HEK293 (cell line): ENCODE data around the gene AFDN.
A peak's percentile ranks its signal among the peaks of the same experiment; 100 is the strongest.

Experiments used
- CTCF ChIA-PET: fragments of 350-600 bp; formaldehyde crosslinking; extraction: SDS; loops from one replicate; lab custom pipeline; 2021; ENCODE audit warnings: antibody characterized with exemption; lab: Yijun Ruan, JAX
- POLR2A ChIA-PET: fragments of 300-600 bp; formaldehyde crosslinking; extraction: SDS; loops from one replicate; lab custom pipeline; 2020; ENCODE audit warnings: antibody characterized with exemption, inconsistent platforms; lab: Yijun Ruan, JAX
- H3K27ac ChIP-seq: fragments of 200-500 bp; sonication (Bioruptor generic); 2 replicates; pipeline ENCODE4 v1.5.1; 2014; ENCODE audit warnings: low read depth, low read length, control low read depth, inconsistent platforms; ENCODE audit errors: extremely low read depth
- H3K36me3 ChIP-seq, 2 experiments: fragments of 200-500 bp in 1 of 2; sonication (Bioruptor generic) in 1 of 2; 1 replicate in 1 of 2; 2 replicates in 1 of 2; pipeline ENCODE4 v1.5.1; 2014 to 2017; ENCODE audit warnings: inconsistent platforms in 2 of 2, low read length in 2 of 2; ENCODE audit not compliant: control insufficient read depth in 2 of 2, insufficient read depth in 1 of 2
- H3K4me1 ChIP-seq: fragments of 200-500 bp; sonication (Bioruptor generic); 2 replicates; pipeline ENCODE4 v1.5.1; 2014; ENCODE audit warnings: mild to moderate bottlenecking, low read length, inconsistent platforms; ENCODE audit not compliant: control insufficient read depth, insufficient read depth
- H3K4me3 ChIP-seq: 2 replicates; pipeline ENCODE4 v1.5.1; 2011; ENCODE audit warnings: low read depth, mild to moderate bottlenecking, control low read depth, low read length, moderate library complexity
- H3K9me3 ChIP-seq: fragments of 200-500 bp; sonication (Bioruptor generic); 2 replicates; pipeline ENCODE4 v1.5.1; 2014; ENCODE audit warnings: low read depth, low read length, inconsistent platforms; ENCODE audit not compliant: control insufficient read depth, insufficient read depth
- RBAK ChIP-seq: fragments of 450-650 bp; formaldehyde crosslinking; IDR thresholded peaks from 2 replicates; pipeline ENCODE4 v1.5.1; 2016; ENCODE audit warnings: missing biosample characterization, missing genetic modification characterization
- SCRT2 ChIP-seq: fragments of 450-650 bp; formaldehyde crosslinking; IDR thresholded peaks from 2 replicates; pipeline ENCODE4 v1.5.1; 2016; ENCODE audit warnings: missing biosample characterization, missing genetic modification characterization
- ZNF133 ChIP-seq: fragments of 450-650 bp; formaldehyde crosslinking; IDR thresholded peaks from 2 replicates; pipeline ENCODE4 v1.5.1; 2016; ENCODE audit warnings: missing biosample characterization, missing genetic modification characterization
- ZNF202 ChIP-seq: fragments of 450-650 bp; formaldehyde crosslinking; IDR thresholded peaks from 2 replicates; pipeline ENCODE4 v1.5.1; 2016; ENCODE audit warnings: missing biosample characterization, missing genetic modification characterization, borderline replicate concordance
- ZNF23 ChIP-seq: fragments of 450-650 bp; formaldehyde crosslinking; IDR thresholded peaks from 2 replicates; pipeline ENCODE4 v1.5.1; 2016; ENCODE audit warnings: missing biosample characterization, missing genetic modification characterization, borderline replicate concordance
- ZNF433 ChIP-seq: fragments of 450-650 bp; formaldehyde crosslinking; IDR thresholded peaks from 2 replicates; pipeline ENCODE4 v1.5.1; 2016; ENCODE audit warnings: missing biosample characterization, missing genetic modification characterization, low read depth
- ZNF610 ChIP-seq: fragments of 450-650 bp; formaldehyde crosslinking; IDR thresholded peaks from 2 replicates; pipeline ENCODE4 v1.5.1; 2016; ENCODE audit warnings: missing biosample characterization, missing genetic modification characterization, borderline replicate concordance
- ZNF626 ChIP-seq: fragments of 450-650 bp; sonication (Bioruptor Pico); formaldehyde crosslinking; IDR thresholded peaks from 2 replicates; pipeline ENCODE4 v1.5.1; 2018; ENCODE audit warnings: missing biosample characterization, missing genetic modification characterization, inconsistent platforms
- ZNF658 ChIP-seq: fragments of 450-650 bp; formaldehyde crosslinking; IDR thresholded peaks from 2 replicates; pipeline ENCODE4; 2016; ENCODE audit warnings: missing biosample characterization, missing genetic modification characterization
- TF ChIP-seq, protein P1 (sequence below): fragments of 450-650 bp; formaldehyde crosslinking; IDR thresholded peaks from 2 replicates; pipeline ENCODE4 v1.5.1; 2016; ENCODE audit warnings: missing biosample characterization, missing genetic modification characterization
- TF ChIP-seq, protein P2 (sequence below): fragments of 450-650 bp; formaldehyde crosslinking; IDR thresholded peaks from 2 replicates; pipeline ENCODE4 v1.5.1; 2017; ENCODE audit warnings: missing biosample characterization, missing genetic modification characterization
- TF ChIP-seq, protein P3 (sequence below): fragments of 450-650 bp; formaldehyde crosslinking; IDR thresholded peaks from 2 replicates; pipeline ENCODE4 v1.5.1; 2017; ENCODE audit warnings: missing biosample characterization, missing genetic modification characterization
- TF ChIP-seq, protein P4 (sequence below): fragments of 450-650 bp; formaldehyde crosslinking; IDR thresholded peaks from 2 replicates; pipeline ENCODE4 v1.5.1; 2016; ENCODE audit warnings: missing biosample characterization, missing genetic modification characterization

The AFDN gene

DNA sequence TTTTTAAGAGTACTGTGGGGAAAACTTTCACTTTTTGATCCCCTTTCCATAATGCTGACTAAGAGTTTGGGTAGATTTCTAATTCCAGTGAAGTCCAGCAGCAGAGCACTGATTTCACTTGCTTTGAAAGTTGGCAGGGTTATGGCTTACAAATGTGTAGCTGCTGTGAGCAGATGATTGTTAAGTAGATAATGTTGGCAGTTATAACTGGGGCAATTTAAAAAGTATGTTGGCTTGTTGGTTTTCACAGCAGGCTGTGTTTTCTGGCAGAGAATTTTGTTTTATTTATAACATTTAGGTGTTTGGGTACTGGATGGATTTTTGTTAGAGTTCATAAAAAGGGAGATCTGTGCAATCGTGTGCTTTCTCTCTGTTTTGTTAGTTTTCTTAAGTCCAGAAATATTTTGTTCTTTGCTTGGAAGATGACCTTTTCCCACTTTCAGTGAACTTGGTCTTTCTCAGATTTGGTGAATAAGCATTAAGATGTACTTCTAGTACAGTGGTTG lies 31.4 kb downstream of the AFDN start (continued):
- no peak for TF ChIP-seq ZNF23
- TF ChIP-seq ZNF202 (tag by site-specific recombination) = no peak
- TF ChIP-seq, protein P1, sequence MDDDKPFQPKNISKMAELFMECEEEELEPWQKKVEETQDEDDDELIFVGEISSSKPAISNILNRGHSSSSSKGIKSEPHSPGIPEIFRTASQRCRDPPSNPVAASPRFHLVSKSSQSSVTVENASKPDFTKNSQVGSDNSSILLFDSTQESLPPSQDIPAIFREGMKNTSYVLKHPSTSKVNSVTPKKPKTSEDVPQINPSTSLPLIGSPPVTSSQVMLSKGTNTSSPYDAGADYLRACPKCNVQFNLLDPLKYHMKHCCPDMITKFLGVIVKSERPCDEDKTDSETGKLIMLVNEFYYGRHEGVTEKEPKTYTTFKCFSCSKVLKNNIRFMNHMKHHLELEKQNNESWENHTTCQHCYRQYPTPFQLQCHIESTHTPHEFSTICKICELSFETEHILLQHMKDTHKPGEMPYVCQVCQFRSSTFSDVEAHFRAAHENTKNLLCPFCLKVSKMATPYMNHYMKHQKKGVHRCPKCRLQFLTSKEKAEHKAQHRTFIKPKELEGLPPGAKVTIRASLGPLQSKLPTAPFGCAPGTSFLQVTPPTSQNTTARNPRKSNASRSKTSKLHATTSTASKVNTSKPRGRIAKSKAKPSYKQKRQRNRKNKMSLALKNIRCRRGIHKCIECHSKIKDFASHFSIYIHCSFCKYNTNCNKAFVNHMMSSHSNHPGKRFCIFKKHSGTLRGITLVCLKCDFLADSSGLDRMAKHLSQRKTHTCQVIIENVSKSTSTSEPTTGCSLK (tag by site-specific recombination) = no peak
- no peak for TF ChIP-seq ZNF133 (tag by site-specific recombination)
- TF ChIP-seq RBAK (tag by site-specific recombination) = no peak
- TF ChIP-seq, protein P2, sequence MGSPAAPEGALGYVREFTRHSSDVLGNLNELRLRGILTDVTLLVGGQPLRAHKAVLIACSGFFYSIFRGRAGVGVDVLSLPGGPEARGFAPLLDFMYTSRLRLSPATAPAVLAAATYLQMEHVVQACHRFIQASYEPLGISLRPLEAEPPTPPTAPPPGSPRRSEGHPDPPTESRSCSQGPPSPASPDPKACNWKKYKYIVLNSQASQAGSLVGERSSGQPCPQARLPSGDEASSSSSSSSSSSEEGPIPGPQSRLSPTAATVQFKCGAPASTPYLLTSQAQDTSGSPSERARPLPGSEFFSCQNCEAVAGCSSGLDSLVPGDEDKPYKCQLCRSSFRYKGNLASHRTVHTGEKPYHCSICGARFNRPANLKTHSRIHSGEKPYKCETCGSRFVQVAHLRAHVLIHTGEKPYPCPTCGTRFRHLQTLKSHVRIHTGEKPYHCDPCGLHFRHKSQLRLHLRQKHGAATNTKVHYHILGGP (tag by site-specific recombination) = peak; percentile 77
- TF ChIP-seq ZNF658 = no peak
- no peak for TF ChIP-seq ZNF626 (tag by site-specific recombination)

DNA sequence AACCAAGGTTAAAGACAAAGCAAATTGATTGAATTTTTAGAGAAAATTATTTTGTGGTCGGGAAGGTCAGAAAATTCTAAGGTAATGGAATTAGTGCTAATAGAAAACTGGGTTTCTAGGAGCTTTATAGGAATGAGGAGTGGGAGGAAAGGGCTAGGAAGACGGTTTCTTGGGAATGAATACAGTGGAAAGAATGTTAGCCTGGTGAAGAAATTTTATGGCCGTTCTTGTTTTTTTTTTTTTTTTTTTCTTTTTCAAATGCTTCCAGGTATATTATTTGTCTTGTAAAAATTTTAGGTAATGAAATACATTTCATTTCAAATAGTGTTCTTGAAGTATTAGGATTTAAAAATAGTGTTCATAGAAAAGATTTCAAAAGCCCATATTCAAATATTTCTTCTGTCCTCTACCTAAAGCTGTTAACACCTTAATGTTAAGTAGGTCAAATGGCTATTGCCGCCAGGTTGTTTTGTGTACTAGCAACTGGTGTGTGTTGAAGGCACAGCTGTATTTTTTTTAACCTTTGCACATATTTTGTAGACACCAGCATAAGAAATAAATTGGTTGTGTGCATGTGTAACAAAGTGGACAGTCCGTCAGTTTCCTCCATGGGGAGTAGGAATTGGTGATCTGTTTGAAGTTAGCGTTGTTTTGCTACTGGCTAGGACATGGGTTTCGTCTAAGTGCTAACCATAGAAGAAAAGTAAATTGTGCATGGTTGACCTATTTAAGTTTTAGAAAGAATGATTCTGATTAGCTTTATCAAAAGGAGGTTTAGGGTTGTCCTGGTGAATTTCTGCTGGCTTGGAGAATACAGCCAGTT lies 32.3 kb downstream of the AFDN start:
- Histone ChIP-seq H3K4me3 (no peak overlapping the region), H3K9me3 (no peaks in the 10 kb centered on the region)
- POLR2A ChIA-PET = no interaction called here
- TF ChIP-seq, protein P3, sequence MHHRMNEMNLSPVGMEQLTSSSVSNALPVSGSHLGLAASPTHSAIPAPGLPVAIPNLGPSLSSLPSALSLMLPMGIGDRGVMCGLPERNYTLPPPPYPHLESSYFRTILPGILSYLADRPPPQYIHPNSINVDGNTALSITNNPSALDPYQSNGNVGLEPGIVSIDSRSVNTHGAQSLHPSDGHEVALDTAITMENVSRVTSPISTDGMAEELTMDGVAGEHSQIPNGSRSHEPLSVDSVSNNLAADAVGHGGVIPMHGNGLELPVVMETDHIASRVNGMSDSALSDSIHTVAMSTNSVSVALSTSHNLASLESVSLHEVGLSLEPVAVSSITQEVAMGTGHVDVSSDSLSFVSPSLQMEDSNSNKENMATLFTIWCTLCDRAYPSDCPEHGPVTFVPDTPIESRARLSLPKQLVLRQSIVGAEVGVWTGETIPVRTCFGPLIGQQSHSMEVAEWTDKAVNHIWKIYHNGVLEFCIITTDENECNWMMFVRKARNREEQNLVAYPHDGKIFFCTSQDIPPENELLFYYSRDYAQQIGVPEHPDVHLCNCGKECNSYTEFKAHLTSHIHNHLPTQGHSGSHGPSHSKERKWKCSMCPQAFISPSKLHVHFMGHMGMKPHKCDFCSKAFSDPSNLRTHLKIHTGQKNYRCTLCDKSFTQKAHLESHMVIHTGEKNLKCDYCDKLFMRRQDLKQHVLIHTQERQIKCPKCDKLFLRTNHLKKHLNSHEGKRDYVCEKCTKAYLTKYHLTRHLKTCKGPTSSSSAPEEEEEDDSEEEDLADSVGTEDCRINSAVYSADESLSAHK (tag by site-specific recombination) = peak; percentile 50; the same call in 1 of the 2 replicates
- peak; percentile 42 for TF ChIP-seq SCRT2 (tag by site-specific recombination)
- TF ChIP-seq, protein P4, sequence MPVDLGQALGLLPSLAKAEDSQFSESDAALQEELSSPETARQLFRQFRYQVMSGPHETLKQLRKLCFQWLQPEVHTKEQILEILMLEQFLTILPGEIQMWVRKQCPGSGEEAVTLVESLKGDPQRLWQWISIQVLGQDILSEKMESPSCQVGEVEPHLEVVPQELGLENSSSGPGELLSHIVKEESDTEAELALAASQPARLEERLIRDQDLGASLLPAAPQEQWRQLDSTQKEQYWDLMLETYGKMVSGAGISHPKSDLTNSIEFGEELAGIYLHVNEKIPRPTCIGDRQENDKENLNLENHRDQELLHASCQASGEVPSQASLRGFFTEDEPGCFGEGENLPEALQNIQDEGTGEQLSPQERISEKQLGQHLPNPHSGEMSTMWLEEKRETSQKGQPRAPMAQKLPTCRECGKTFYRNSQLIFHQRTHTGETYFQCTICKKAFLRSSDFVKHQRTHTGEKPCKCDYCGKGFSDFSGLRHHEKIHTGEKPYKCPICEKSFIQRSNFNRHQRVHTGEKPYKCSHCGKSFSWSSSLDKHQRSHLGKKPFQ (tag by site-specific recombination) = no peak
- no peak for TF ChIP-seq ZNF433 (tag by site-specific recombination)
- no peak for TF ChIP-seq ZNF610 (tag by site-specific recombination)
- TF ChIP-seq, all 188 proteins: peak for 2
- CTCF ChIA-PET = interaction anchor here (0.5 to 0.7 kb wide), 3 partner anchors 26 to 90 kb away, joined by 3 to 4 read pairs (median 3); no protein-coding TSS in a partner anchor
- Histone ChIP-seq H3K27ac (no peak overlapping the region), H3K36me3 (no peaks in the 10 kb centered on the region), H3K4me1 (peaks cover 34% of the 10 kb centered on the region)
